Measurements from ENCODE around the gene FBXL3. TPM values are rescaled to one million over a fixed set of nuclear protein-coding genes. Genes with fewer than 3 reads are reported as not detected.
A peak's percentile ranks its signal among the peaks of the same experiment; 100 is the strongest.

The FBXL3 gene
- total RNA-seq: 18.0 and 21.8 TPM in 2 replicates
- long read RNA-seq, partial matches to known transcripts: 1 of 14 reads
- long read RNA-seq, other reads (novel, unspliced or antisense): 12 of 14 reads

GRCh38 chr13:77026861-77027621 lies at the start of gene FBXL3:
FBXL3 (minus strand) TSS chr13:77027159; CDS start chr13:77021860, 5,299 bp downstream.
- Mint-ChIP-seq H3K4me1 (ENCODE audit: low read depth) (peaks cover 17% of the 10 kb centered on the region), H3K4me3 (ENCODE audit: low read depth) (peak within 1 kb of the TSS; percentile 93), H3K9me3 (ENCODE audit: low read depth) (no peaks in the 10 kb centered on the region), H3K36me3 (ENCODE audit: insufficient read depth) (no peaks in the 10 kb centered on the region), H3K27ac (peak within 1 kb of the TSS; percentile 99), H3K27me3 (peaks cover 25% of the 10 kb centered on the region)
- no peak for TF ChIP-seq CTCF (IDR thresholded peaks at IDR 0.05; ENCODE audit: unreplicated experiment)
- DNase-seq (ENCODE audit: low spot score, unreplicated experiment): peak; percentile 64

- no peaks in the 10 kb centered on the region for H3K27me3 Mint-ChIP-seq
- no peaks in the 10 kb centered on the region for H3K4me1 Mint-ChIP-seq (ENCODE audit: low read depth)
- no peaks in the 10 kb centered on the region for H3K9me3 Mint-ChIP-seq (ENCODE audit: low read depth)
- DNase-seq (ENCODE audit: low spot score, unreplicated experiment): no peak
- H3K27ac Mint-ChIP-seq: no peak overlapping the region
- H3K36me3 Mint-ChIP-seq (ENCODE audit: insufficient read depth): peaks cover 16% of the 10 kb centered on the region
- no peak overlapping the region for H3K4me3 Mint-ChIP-seq (ENCODE audit: low read depth)
- TF ChIP-seq CTCF (IDR thresholded peaks at IDR 0.05; ENCODE audit: unreplicated experiment): no peak
Measured at GRCh38 chr13:77067519-77067918, 40.6 kb upstream of the FBXL3 start.

- peaks cover 21% of the 10 kb centered on the region for H3K36me3 Mint-ChIP-seq (ENCODE audit: insufficient read depth)
- H3K9me3 Mint-ChIP-seq (ENCODE audit: low read depth): no peaks in the 10 kb centered on the region
- no peaks in the 10 kb centered on the region for H3K27me3 Mint-ChIP-seq
- peak overlapping the region; percentile 75 for H3K27ac Mint-ChIP-seq
- no peak for TF ChIP-seq CTCF (IDR thresholded peaks at IDR 0.05; ENCODE audit: unreplicated experiment)
- no peak overlapping the region for H3K4me3 Mint-ChIP-seq (ENCODE audit: low read depth)
- peaks cover 4% of the 10 kb centered on the region for H3K4me1 Mint-ChIP-seq (ENCODE audit: low read depth)
- DNase-seq (ENCODE audit: low spot score, unreplicated experiment): no peak
Measured at GRCh38 chr13:77065461-77066147, 38.6 kb upstream of the FBXL3 start.

- Mint-ChIP-seq H3K36me3 (ENCODE audit: insufficient read depth) (peaks cover 21% of the 10 kb centered on the region), H3K9me3 (ENCODE audit: low read depth) (no peaks in the 10 kb centered on the region), H3K27me3 (no peaks in the 10 kb centered on the region), H3K27ac (no peak overlapping the region), H3K4me1 (ENCODE audit: low read depth) (peaks cover 4% of the 10 kb centered on the region), H3K4me3 (ENCODE audit: low read depth) (no peak overlapping the region)
- no peak for TF ChIP-seq CTCF (IDR thresholded peaks at IDR 0.05; ENCODE audit: unreplicated experiment)
- DNase-seq (ENCODE audit: low spot score, unreplicated experiment): no peak
Measured at GRCh38 chr13:77062097-77062496, 35.1 kb upstream of the FBXL3 start.

GRCh38 chr13:77061362-77061761 lies 34.4 kb upstream of the FBXL3 start:
- Mint-ChIP-seq H3K36me3 (ENCODE audit: insufficient read depth) (peaks cover 25% of the 10 kb centered on the region), H3K4me3 (ENCODE audit: low read depth) (no peak overlapping the region), H3K4me1 (ENCODE audit: low read depth) (peaks cover 7% of the 10 kb centered on the region), H3K9me3 (ENCODE audit: low read depth) (no peaks in the 10 kb centered on the region), H3K27me3 (no peaks in the 10 kb centered on the region), H3K27ac (no peak overlapping the region)
- no peak for TF ChIP-seq CTCF (IDR thresholded peaks at IDR 0.05; ENCODE audit: unreplicated experiment)
- DNase-seq (ENCODE audit: low spot score, unreplicated experiment): no peak

All from progenitor cell of endocrine pancreas (in vitro differentiated cells).